ENCODE data around the gene ASTN2. TPM values are rescaled to one million over a fixed set of nuclear protein-coding genes. Genes with fewer than 3 reads are reported as not detected.

The ASTN2 gene
- total RNA-seq, 1 donor from 2014 or later = 15.9 TPM

GRCh38 chr9:117379341-117379740, 35.5 kb downstream of the ASTN2 start:
- no peak for TF ChIP-seq CTCF (conservative IDR thresholded peaks at IDR 0.05)
- peaks cover 8% of the 10 kb centered on the region for H3K4me1 Mint-ChIP-seq (ENCODE audit: unreplicated experiment)
- no peak overlapping the region for H3K4me3 Mint-ChIP-seq
- H3K27ac Mint-ChIP-seq = no peak overlapping the region
- no peaks in the 10 kb centered on the region for H3K27me3 Mint-ChIP-seq
- DNase-seq (ENCODE audit: extremely low spot score, unreplicated experiment) = no peak
- no peaks in the 10 kb centered on the region for H3K36me3 Mint-ChIP-seq
- H3K9me3 Mint-ChIP-seq = peaks cover 8% of the 10 kb centered on the region

GRCh38 chr9:117377046-117377445, 37.8 kb downstream of the ASTN2 start:
- no peak overlapping the region for H3K4me3 Mint-ChIP-seq
- no peak for DNase-seq (ENCODE audit: extremely low spot score, unreplicated experiment)
- no peak overlapping the region for H3K27ac Mint-ChIP-seq
- peaks cover 8% of the 10 kb centered on the region for H3K4me1 Mint-ChIP-seq (ENCODE audit: unreplicated experiment)
- no peaks in the 10 kb centered on the region for H3K27me3 Mint-ChIP-seq
- H3K9me3 Mint-ChIP-seq = peaks cover 8% of the 10 kb centered on the region
- no peak for TF ChIP-seq CTCF (conservative IDR thresholded peaks at IDR 0.05)
- no peaks in the 10 kb centered on the region for H3K36me3 Mint-ChIP-seq

- no peak overlapping the region for H3K4me3 Mint-ChIP-seq
These were observed 38.9 kb downstream of the ASTN2 start for GRCh38 chr9:117375956-117376355.

GRCh38 chr9:117374076-117374725, 40.7 kb downstream of the ASTN2 start:
- no peak for TF ChIP-seq CTCF (conservative IDR thresholded peaks at IDR 0.05)
- Mint-ChIP-seq H3K27ac (no peak overlapping the region), H3K4me3 (no peak overlapping the region), H3K36me3 (no peaks in the 10 kb centered on the region), H3K27me3 (no peaks in the 10 kb centered on the region), H3K4me1 (ENCODE audit: unreplicated experiment) (peaks cover 8% of the 10 kb centered on the region), H3K9me3 (no peaks in the 10 kb centered on the region)
- DNase-seq (ENCODE audit: extremely low spot score, unreplicated experiment) = no peak

More at GRCh38 chr9:117375956-117376355, 38.9 kb downstream of the ASTN2 start:
- DNase-seq (ENCODE audit: extremely low spot score, unreplicated experiment) = no peak
- Mint-ChIP-seq H3K9me3 (peaks cover 8% of the 10 kb centered on the region), H3K36me3 (no peaks in the 10 kb centered on the region), H3K4me1 (ENCODE audit: unreplicated experiment) (peaks cover 8% of the 10 kb centered on the region), H3K27ac (no peak overlapping the region), H3K27me3 (no peaks in the 10 kb centered on the region)
- no peak for TF ChIP-seq CTCF (conservative IDR thresholded peaks at IDR 0.05)

- TF ChIP-seq CTCF (conservative IDR thresholded peaks at IDR 0.05) = no peak
- DNase-seq (ENCODE audit: extremely low spot score, unreplicated experiment) = no peak
- Mint-ChIP-seq H3K27me3 (no peaks in the 10 kb centered on the region), H3K27ac (no peak overlapping the region), H3K4me1 (ENCODE audit: unreplicated experiment) (no peaks in the 10 kb centered on the region), H3K36me3 (no peaks in the 10 kb centered on the region), H3K4me3 (no peak overlapping the region), H3K9me3 (no peaks in the 10 kb centered on the region)
These were observed 46.1 kb downstream of the ASTN2 start for GRCh38 chr9:117368684-117369230.
